GM19463 (cell line): ENCODE data around the gene DLEU7.

Experiments used
- ATAC-seq: cut with Tn5 transposase; IDR thresholded peaks from one replicate; pipeline ENCODE4 v1.9.1; 2021; ENCODE audit warnings: mild to moderate bottlenecking, moderate library complexity; ENCODE audit not compliant: unreplicated experiment

The DLEU7 gene

GRCh38 chr13:50844084-50844875 lies 788 bp upstream of the DLEU7 start:
- no peak for ATAC-seq

- ATAC-seq: no peak
Measured at GRCh38 chr13:50842990-50843256, 569 bp downstream of the DLEU7 start.

- no peak for ATAC-seq
Measured at GRCh38 chr13:50842251-50842989, 1.1 kb downstream of the DLEU7 start.

GRCh38 chr13:50841786-50842185 lies 1.7 kb downstream of the DLEU7 start:
- no peak for ATAC-seq

GRCh38 chr13:50840284-50840683 lies 3.2 kb downstream of the DLEU7 start:
- no peak for ATAC-seq

GRCh38 chr13:50839828-50840227 lies 3.7 kb downstream of the DLEU7 start:
- no peak for ATAC-seq

GRCh38 chr13:50838701-50839100 lies 4.8 kb downstream of the DLEU7 start:
- no peak for ATAC-seq

GRCh38 chr13:50838031-50838430 lies 5.5 kb downstream of the DLEU7 start:
- ATAC-seq: no peak

- no peak for ATAC-seq
Measured at GRCh38 chr13:50831512-50831911, 12.0 kb downstream of the DLEU7 start.

- no peak for ATAC-seq
Measured at GRCh38 chr13:50829896-50830295, 13.6 kb downstream of the DLEU7 start.

GRCh38 chr13:50829226-50829625 lies 14.3 kb downstream of the DLEU7 start:
- ATAC-seq: no peak

- ATAC-seq: no peak
Measured at GRCh38 chr13:50826035-50826434, 17.5 kb downstream of the DLEU7 start.

GRCh38 chr13:50812242-50812641 lies 31.2 kb downstream of the DLEU7 start:
- no peak for ATAC-seq

GRCh38 chr13:50810998-50811397 lies 32.5 kb downstream of the DLEU7 start:
- ATAC-seq: peak; percentile 90

GRCh38 chr13:50810468-50810867 lies 33.0 kb downstream of the DLEU7 start:
- ATAC-seq: no peak

GRCh38 chr13:50809133-50810090 lies 34.1 kb downstream of the DLEU7 start:
- ATAC-seq: no peak

GRCh38 chr13:50805805-50806204 lies 37.7 kb downstream of the DLEU7 start:
- no peak for ATAC-seq

GRCh38 chr13:50801087-50801931 lies 42.2 kb downstream of the DLEU7 start:
- peak; percentile 93 for ATAC-seq

GRCh38 chr13:50800091-50800739 lies 43.3 kb downstream of the DLEU7 start:
- no peak for ATAC-seq

GRCh38 chr13:50798923-50799322 lies 44.6 kb downstream of the DLEU7 start:
- ATAC-seq: no peak
